HepG2 (cell line): ENCODE data around the gene WDR37. TPM values are rescaled to one million over a fixed set of nuclear protein-coding genes. Genes with fewer than 3 reads are reported as not detected.

Source experiments
- ATAC-seq: fragments of 200-7000 bp; cut with Tn5 transposase; 3 replicates; pipeline ENCODE4 v1.9.1; 2020; ENCODE audit warnings: mild to moderate bottlenecking, moderate library complexity
- BruUV-seq: library from RNA; stranded (reverse); fragments of 400-500 nt; replicated peaks from 2 replicates; lab custom pipeline; 2021; lab: Mats Ljungman, UMichigan
- CTCF ChIA-PET: fragments of 300-600 bp; formaldehyde crosslinking; extraction: SDS; loops from one replicate; lab custom pipeline; 2021; ENCODE audit warnings: low total read pairs, inconsistent platforms, low intra/inter-chr PET ratio; lab: Yijun Ruan, JAX
- POLR2A ChIA-PET: fragments of 350-600 bp; sonication (Branson Sonifier 250); formaldehyde crosslinking; loops from one replicate; lab custom pipeline; 2020; ENCODE audit warnings: antibody characterized with exemption, inconsistent platforms; lab: Yijun Ruan, JAX
- DNase-seq: peaks from one replicate; pipeline ENCODE4 v3.0.0-alpha.2; 2015; ENCODE audit warnings: low spot score
- FAIRE-seq: peaks from 3 replicates; lab custom pipeline; 2011; peaks lifted over from hg19 to GRCh38; lab: Jason Lieb, UNC
- H2AFZ ChIP-seq: one replicate; pipeline ENCODE4 v1.6.1; 2011; ENCODE audit warnings: low read length, inconsistent platforms
- H3K27ac ChIP-seq: fragments of 300-600 bp; 3 replicates; pipeline ENCODE4 v1.8.0; 2011; ENCODE audit warnings: mixed run types, mild to moderate bottlenecking, mixed read lengths, low read length, inconsistent platforms; ENCODE audit not compliant: insufficient read depth; ENCODE audit errors: extremely low read length
- H3K27me3 ChIP-seq, 2 experiments: fragments of 200-600 bp in 1 of 2; 2 replicates in 1 of 2; 3 replicates in 1 of 2; pipeline versions ENCODE4 v1.6.0 to v1.8.0; 2011; ENCODE audit warnings: low read length in 2 of 2, mild to moderate bottlenecking in 2 of 2, moderate library complexity in 2 of 2, inconsistent platforms in 1 of 2; ENCODE audit not compliant: insufficient read depth in 2 of 2, control insufficient read depth in 1 of 2
- H3K36me3 ChIP-seq, 2 experiments: fragments of 200-600 bp in 1 of 2; replicated peaks in 1 of 2; 2 replicates in 1 of 2; 3 replicates in 1 of 2; pipeline versions ENCODE4 v1.5.1 to v1.8.0; 2011; ENCODE audit warnings: low read length in 2 of 2, inconsistent platforms in 1 of 2; ENCODE audit not compliant: insufficient read depth in 2 of 2, control insufficient read depth in 1 of 2
- H3K4me1 ChIP-seq: 2 replicates; pipeline ENCODE4 v1.5.1; 2012; ENCODE audit warnings: low read length, inconsistent platforms; ENCODE audit not compliant: insufficient read depth
- H3K4me2 ChIP-seq: 2 replicates; pipeline ENCODE4 v1.6.0; 2011; ENCODE audit warnings: low read depth, low read length, inconsistent platforms
- H3K4me3 ChIP-seq, 3 experiments: fragments of 200-600 bp in 1 of 3; sonication (generic), shearing (Covaris generic) in 1 of 3; replicated peaks in 1 of 3; 2 replicates each; pipeline ENCODE4 v1.5.1; 2011 to 2016; ENCODE audit warnings: low read length in 3 of 3, inconsistent platforms in 2 of 3, low read depth in 2 of 3, mild to moderate bottlenecking in 2 of 3, control low read depth in 1 of 3, mixed read lengths in 1 of 3; ENCODE audit not compliant: insufficient read depth in 1 of 3
- H3K79me2 ChIP-seq: one replicate; pipeline ENCODE4 v1.6.1; 2011; ENCODE audit warnings: low read length, inconsistent platforms; ENCODE audit not compliant: insufficient read depth
- H3K9ac ChIP-seq: 2 replicates; pipeline ENCODE4 v1.6.0; 2011; ENCODE audit warnings: mild to moderate bottlenecking, low read depth, low read length, inconsistent platforms; ENCODE audit not compliant: insufficient read depth
- H3K9me3 ChIP-seq: 2 replicates; pipeline ENCODE4 v1.5.1; 2012; ENCODE audit warnings: mild to moderate bottlenecking, low read length
- H4K20me1 ChIP-seq: 2 replicates; pipeline ENCODE4 v1.6.0; 2011; ENCODE audit warnings: inconsistent platforms, mild to moderate bottlenecking, low read length, moderate library complexity; ENCODE audit not compliant: insufficient read depth
- FOXA1 ChIP-seq, 2 experiments: fragments of 450-650 bp in 1 of 2; sonication (generic) in 1 of 2; formaldehyde crosslinking in 1 of 2; IDR thresholded peaks; 2 replicates each; pipeline versions ENCODE4 v1.4.0 to v1.6.1; 2016 to 2020; ENCODE audit warnings: missing genetic modification reagents in 1 of 2
- MIER2 ChIP-seq: IDR thresholded peaks from 2 replicates; pipeline ENCODE4 v1.6.1; 2016; ENCODE audit warnings: missing biosample characterization, missing genetic modification reagents
- ZNF24 ChIP-seq: fragments of 450-650 bp; IDR thresholded peaks from 2 replicates; pipeline ENCODE4 v1.6.1; 2017; ENCODE audit warnings: antibody characterized with exemption, mild to moderate bottlenecking
- WGBS: methylation state at CpG from one replicate; pipeline ENCODE4 v1.1.6; 2017; ENCODE audit warnings: low lambda C conversion rate; 5-methylcytosine and 5-hydroxymethylcytosine counted together
- in situ Hi-C: cut with HindIII; loops from 2 replicates; pipeline ENCODE4 v1.10.0; 2017; ENCODE audit warnings: low pct_unique_long_range_greater_than_20kb; ENCODE audit not compliant: extremely low pct_ligation_motif_present
- intact Hi-C: fragments of 100-400 bp; cut with micrococcal nuclease; formaldehyde crosslinking; loops from one replicate; pipeline ENCODE4 v1.10.0; 2022; ENCODE audit not compliant: unreplicated experiment
- polyA plus RNA-seq, 8 experiments: library from polyadenylated mRNA; depleted of rRNA in 3 of 8; stranded (reverse) in 7 of 8; unstranded in 1 of 8; fragments of >200 nt; fragmentation: Illumina TruSeq in 4 of 8; extraction: Trizol in 4 of 8; gene quantifications; 2 replicates each; pipeline versions ENCODE4 v1.2.1 to v1.2.3, GENCODE V29; 2011 to 2016; ENCODE audit warnings: low read depth in 4 of 8, missing spikeins in 1 of 8, mixed read lengths in 1 of 8; ENCODE audit not compliant: insufficient read depth in 1 of 8
- total RNA-seq, 5 experiments: library from RNA; depleted of rRNA; stranded (reverse); fragments of >200 nt; fragmentation: Illumina TruSeq; extraction: Trizol; gene quantifications; 2 replicates each; pipeline ENCODE4 v1.2.3, GENCODE V29; 2016; ENCODE audit warnings: low read depth in 1 of 5
- TF ChIP-seq, protein P1 (sequence below), 2 experiments: IDR thresholded peaks; 2 replicates each; pipeline ENCODE4 v1.6.1; 2011 to 2012; ENCODE audit warnings: low read length in 2 of 2, borderline replicate concordance in 1 of 2, low read depth in 1 of 2, mild to moderate bottlenecking in 1 of 2, moderate library complexity in 1 of 2

Gene WDR37
- total and polyA plus RNA-seq, 2 of the 13 experiments (the other 11 are each of a cell fraction or from before 2014, with no cell fraction given): 5.9 to 7.5 TPM

DNA sequence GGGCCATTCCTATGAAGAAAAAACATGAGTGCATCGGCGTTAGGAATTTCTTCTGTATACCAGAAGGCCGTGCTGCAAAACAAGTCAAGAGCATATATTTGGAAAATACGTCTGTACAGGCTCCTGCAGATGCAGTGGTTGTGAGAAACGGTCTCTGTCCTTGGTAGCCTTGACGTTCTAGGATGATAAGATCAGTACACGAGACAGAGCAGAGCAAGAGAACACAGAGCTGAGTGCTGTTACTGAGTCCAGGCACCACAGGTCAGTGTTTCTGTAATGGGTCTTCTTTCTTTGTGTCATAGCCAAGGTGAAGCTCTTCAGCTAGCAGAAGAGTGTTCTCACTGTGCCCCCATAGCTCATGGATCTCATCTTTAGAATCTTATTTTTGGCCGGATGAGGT is 62.8 kb downstream of the WDR37 start:
- TF ChIP-seq FOXA1 (IDR thresholded peaks at IDR 0.05): no peak
- peak; percentile 12; the same call in 1 of the 2 replicates for TF ChIP-seq FOXA1 (CRISPR knock-in tag; IDR thresholded peaks at IDR 0.05)
- no peak for TF ChIP-seq ZNF24
- TF ChIP-seq, protein P1, sequence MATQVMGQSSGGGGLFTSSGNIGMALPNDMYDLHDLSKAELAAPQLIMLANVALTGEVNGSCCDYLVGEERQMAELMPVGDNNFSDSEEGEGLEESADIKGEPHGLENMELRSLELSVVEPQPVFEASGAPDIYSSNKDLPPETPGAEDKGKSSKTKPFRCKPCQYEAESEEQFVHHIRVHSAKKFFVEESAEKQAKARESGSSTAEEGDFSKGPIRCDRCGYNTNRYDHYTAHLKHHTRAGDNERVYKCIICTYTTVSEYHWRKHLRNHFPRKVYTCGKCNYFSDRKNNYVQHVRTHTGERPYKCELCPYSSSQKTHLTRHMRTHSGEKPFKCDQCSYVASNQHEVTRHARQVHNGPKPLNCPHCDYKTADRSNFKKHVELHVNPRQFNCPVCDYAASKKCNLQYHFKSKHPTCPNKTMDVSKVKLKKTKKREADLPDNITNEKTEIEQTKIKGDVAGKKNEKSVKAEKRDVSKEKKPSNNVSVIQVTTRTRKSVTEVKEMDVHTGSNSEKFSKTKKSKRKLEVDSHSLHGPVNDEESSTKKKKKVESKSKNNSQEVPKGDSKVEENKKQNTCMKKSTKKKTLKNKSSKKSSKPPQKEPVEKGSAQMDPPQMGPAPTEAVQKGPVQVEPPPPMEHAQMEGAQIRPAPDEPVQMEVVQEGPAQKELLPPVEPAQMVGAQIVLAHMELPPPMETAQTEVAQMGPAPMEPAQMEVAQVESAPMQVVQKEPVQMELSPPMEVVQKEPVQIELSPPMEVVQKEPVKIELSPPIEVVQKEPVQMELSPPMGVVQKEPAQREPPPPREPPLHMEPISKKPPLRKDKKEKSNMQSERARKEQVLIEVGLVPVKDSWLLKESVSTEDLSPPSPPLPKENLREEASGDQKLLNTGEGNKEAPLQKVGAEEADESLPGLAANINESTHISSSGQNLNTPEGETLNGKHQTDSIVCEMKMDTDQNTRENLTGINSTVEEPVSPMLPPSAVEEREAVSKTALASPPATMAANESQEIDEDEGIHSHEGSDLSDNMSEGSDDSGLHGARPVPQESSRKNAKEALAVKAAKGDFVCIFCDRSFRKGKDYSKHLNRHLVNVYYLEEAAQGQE (IDR thresholded peaks at IDR 0.05; ENCODE audit: borderline replicate concordance in 1 of 2, low read depth in 1 of 2, low read length in 2 of 2): peak in 1 of 2 experiments; percentile 83; a peak in 3 of 4 replicates
- 0 out of 2 replicates have a peak, but pooled peaks have one; percentile 54 for TF ChIP-seq MIER2 (CRISPR knock-in tag)
- intact Hi-C loops: no loop called here
- BruUV-seq: no TSS peak
- Histone ChIP-seq H4K20me1 (no peaks in the 10 kb centered on the region), H3K79me2 (no peaks in the 10 kb centered on the region), H2AFZ (no peak overlapping the region), H3K4me1 (peaks cover 16% of the 10 kb centered on the region; the same call in 1 of the 2 replicates), H3K27me3 (no peaks in the 10 kb centered on the region), H3K9ac (no peak overlapping the region), H3K27ac (no peak overlapping the region), H3K4me3 (no peak overlapping the region), H3K36me3 (peaks cover 21 to 70% of the 10 kb centered on the region in 2 experiments), H3K4me2 (no peak overlapping the region), H3K9me3 (no peaks in the 10 kb centered on the region)
- peak; percentile 85 for ATAC-seq
- DNase-seq: peak; percentile 51
- POLR2A ChIA-PET: no interaction called here
- in situ Hi-C loops: no loop called here
- 58% methylated on average over 8 of the region's 8 CpGs for WGBS
- FAIRE-seq: peak; percentile 37
- CTCF ChIA-PET: no interaction called here
